ENCODE measurements around the gene PSRC1. TPM values are rescaled to one million over a fixed set of nuclear protein-coding genes. Genes with fewer than 3 reads are reported as not detected.

PSRC1 gene
- total RNA-seq, 2 experiments from 2014 or later, result 7.3 to 7.5 TPM

DNA sequence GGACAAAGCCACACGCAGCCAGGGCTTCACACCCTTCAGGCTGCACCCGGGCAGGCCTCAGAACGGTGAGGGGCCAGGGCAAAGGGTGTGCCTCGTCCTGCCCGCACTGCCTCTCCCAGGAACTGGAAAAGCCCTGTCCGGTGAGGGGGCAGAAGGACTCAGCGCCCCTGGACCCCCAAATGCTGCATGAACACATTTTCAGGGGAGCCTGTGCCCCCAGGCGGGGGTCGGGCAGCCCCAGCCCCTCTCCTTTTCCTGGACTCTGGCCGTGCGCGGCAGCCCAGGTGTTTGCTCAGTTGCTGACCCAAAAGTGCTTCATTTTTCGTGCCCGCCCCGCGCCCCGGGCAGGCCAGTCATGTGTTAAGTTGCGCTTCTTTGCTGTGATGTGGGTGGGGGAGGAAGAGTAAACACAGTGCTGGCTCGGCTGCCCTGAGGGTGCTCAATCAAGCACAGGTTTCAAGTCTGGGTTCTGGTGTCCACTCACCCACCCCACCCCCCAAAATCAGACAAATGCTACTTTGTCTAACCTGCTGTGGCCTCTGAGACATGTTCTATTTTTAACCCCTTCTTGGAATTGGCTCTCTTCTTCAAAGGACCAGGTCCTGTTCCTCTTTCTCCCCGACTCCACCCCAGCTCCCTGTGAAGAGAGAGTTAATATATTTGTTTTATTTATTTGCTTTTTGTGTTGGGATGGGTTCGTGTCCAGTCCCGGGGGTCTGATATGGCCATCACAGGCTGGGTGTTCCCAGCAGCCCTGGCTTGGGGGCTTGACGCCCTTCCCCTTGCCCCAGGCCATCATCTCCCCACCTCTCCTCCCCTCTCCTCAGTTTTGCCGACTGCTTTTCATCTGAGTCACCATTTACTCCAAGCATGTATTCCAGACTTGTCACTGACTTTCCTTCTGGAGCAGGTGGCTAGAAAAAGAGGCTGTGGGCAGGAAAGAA, 8.1 kb downstream of the PSRC1 start:
- CTCF ChIA-PET, result interaction anchor here (0.6 to 4.7 kb wide), 2 partner anchors 258 kb away, joined by 3 to 21 read pairs; no protein-coding TSS in a partner anchor
- POLR2A ChIA-PET, result no interaction called here

DNA sequence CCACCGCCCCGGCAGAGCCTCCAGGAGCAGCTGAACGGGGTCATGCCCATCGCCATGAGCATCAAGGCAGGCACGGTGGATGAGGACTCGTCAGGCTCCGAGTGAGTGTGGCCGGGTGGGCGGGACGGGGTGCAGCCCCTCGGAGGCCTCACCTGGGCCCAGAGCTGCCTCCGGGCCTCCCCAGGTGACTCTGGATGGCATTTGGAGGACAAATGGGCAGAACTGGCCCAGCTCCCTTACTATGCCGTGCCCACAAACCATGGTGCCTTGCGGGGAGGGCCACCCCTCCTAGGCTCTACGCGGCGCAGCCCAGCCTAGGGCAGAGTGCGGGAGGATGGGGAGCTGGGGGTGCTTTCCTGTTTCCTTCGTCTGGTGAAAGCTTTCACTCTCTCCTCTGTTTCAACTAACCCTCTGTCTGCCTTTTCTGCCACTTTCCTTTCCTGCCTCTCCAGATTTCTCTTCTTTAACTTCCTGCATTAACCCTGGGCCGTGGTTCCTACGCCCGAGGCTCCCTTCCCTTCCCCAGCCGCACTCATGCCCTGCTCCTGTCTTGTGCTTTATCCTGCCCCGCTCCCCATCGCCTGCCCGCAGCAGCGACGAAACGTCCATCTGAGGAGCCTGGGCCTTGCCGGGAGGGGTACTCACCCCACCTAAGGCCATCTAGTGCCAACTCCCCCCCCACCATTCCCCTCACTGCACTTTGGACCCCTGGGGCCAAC, 9.2 kb downstream of the PSRC1 start:
- CTCF ChIA-PET, result interaction anchor here (0.9 kb wide), 1 partner anchor 112 kb away, joined by 4 read pairs; no protein-coding TSS in a partner anchor
- POLR2A ChIA-PET, result no interaction called here

DNA sequence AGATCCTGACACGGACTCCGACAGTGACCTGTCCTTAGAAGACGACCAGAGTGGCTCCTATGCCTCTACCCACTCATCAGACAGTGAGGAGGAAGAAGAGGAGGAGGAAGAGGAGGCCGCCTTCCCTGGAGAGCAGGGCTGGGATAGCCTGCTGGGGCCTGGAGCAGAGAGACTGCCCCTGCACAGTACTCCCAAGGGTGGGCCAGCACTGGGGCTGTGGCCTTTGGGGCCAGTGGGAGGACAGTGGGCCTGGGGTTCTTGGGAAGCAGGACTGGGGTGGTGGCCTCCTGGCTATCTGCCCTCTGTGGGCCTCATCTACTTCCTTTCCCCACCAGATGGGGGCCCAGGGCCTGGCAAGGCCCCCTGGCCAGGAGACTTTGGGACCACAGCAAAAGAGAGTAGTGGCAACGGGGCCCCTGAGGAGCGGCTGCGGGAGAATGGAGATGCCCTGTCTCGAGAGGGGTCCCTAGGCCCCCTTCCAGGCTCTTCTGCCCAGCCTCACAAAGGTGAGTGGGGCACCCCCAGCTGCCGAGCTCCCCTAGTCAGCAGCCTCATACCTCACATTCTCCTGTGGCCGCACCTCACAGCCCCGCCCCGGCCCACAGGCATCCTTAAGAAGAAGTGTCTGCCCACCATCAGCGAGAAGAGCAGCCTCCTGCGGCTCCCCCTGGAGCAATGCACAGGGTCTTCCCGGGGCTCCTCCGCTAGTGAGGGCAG, 10.0 kb downstream of the PSRC1 start:
- ChIA-PET POLR2A (no interaction called here), CTCF (interaction anchor here (0.9 kb wide), 1 partner anchor 111 kb away, joined by 4 read pairs; no protein-coding TSS in a partner anchor)

DNA sequence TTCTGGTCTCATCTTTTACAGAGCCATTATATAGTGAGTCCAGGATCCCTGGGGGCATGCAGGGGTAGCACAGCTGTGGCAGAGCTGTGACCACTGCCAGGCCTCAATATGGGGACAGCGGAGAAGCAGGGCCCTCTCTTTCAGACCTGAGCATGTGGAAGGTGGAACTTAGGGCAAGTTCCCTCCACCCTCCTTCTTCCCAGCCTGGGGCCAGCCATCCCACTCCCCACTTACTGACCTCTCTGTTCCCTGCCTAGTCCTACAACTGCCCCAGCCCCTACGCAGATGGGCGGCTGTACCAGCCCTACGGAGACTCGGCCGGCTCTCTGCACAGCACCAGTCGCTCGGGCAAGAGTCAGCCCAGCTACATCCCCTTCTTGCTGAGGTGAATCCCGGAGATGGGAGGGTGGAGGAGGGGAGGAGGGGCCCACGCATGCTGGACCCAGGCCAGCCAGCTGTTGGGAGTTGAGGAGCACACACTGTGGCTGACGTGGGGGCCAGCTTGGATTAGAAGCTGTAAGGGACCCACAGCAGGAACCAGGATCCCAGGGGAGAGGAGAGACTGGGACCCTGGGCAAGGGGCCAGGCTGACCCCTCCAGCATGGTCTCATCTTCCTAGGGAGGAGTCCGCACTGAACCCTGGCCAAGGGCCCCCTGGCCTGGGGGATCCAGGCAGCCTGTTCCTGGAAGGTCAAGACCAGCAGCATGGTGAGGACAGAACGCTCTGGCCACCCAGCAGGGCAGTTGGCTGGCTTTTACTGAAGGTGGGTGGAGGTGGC, 10.7 kb downstream of the PSRC1 start:
- ChIA-PET POLR2A (no interaction called here), CTCF (no interaction called here)

DNA sequence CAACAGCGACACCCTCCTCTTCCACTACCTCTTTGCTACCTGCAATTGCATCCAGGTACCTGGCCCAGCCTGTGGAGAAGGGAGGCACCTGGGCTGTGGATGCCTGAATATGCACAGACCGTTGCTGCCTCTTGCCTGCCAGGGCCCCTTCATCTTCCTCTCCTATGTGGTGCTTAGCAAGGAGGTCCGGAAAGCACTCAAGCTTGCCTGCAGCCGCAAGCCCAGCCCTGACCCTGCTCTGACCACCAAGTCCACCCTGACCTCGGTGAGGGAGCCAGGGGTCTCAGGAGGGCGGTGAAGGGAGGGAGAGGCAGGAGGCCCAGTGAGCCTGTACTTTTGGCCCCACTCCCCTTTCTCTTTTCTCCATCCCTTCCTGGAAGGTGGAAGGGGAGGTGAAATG, 11.5 kb downstream of the PSRC1 start:
- ChIA-PET CTCF (no interaction called here), POLR2A (no interaction called here)

DNA sequence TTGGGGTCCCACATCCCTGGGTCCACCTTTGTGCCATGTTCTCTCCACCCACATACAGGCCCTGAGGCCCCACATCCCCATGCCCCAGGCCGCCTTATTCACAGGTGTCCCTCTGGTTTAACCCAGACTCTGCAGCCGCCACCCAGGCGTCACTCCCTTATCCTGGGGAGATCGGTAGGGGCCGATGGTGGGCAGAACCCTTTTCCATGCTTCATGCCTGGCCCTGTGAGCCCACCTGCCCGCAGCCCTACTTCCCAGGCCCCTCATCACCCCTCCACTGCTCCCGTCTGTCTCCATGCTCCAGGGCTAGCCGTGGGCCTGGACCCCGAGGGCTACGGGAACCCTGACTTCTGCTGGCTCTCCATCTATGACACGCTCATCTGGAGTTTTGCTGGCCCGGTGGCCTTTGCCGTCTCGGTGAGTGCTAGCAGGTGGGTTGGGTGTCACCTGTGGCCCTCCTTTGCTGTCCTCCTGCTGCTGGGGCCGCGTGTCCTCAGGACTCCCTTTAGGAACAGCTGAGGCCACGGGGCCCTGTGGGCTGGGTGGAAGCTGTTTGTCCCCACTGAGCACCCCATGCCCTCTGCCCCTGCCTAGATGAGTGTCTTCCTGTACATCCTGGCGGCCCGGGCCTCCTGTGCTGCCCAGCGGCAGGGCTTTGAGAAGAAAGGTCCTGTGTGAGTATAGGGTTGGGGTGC, 12.2 kb downstream of the PSRC1 start:
- ChIA-PET CTCF (no interaction called here), POLR2A (no interaction called here)

DNA sequence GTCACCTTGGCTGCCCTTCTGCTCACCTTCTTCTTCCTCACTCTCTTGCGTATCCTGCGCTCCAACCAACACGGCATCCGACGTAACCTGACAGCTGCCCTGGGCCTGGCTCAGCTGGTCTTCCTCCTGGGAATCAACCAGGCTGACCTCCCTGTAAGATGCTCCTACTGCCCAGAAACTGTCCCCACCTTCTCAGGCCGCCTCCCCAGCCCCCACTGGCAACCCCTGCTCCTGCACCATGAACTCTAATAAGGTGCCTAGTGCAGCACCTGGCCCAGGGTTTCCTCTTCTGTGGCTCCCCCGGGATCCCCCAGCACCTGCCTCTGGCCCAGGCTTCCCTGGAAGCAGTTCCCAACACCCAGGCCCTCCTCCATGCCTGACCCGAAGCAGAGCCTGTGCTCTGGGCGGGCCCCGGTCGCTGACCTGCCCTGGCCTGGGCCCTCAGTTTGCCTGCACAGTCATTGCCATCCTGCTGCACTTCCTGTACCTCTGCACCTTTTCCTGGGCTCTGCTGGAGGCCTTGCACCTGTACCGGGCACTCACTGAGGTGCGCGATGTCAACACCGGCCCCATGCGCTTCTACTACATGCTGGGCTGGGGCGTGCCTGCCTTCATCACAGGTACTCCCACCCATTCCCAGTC, 12.8 kb downstream of the PSRC1 start:
- ChIA-PET CTCF (no interaction called here), POLR2A (no interaction called here)

DNA sequence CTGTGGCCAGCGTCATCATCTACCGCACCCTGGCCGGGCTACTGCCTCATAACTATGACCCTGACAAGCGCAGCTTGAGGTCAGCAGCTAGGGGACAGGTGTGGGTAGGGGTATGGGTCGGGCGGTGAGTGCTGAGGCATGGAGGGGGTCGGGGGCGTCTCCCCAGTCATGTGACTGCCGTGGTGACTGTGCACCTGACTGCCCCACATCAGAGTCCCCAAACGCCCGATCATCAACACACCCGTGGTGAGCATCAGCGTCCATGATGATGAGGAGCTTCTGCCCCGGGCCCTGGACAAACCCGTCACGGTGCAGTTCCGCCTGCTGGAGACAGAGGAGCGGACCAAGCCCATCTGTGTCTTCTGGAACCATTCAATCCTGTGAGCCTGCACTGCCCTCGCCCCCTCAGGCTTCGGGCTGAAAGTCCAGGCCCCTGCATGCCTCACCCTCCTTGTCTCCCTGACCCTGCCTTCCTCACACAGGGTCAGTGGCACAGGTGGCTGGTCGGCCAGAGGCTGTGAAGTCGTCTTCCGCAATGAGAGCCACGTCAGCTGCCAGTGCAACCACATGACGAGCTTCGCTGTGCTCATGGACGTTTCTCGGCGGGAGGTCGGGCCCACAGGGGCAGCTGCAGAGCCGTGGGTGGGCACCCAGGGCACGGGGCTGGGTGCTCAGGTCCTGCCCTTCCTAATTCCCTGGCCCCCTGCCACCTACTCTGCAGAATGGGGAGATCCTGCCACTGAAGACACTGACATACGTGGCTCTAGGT, 13.5 kb downstream of the PSRC1 start:
- CTCF ChIA-PET, result interaction anchor here (2.0 kb wide), 1 partner anchor 263 kb away, joined by 5 read pairs; no protein-coding TSS in a partner anchor
- POLR2A ChIA-PET, result no interaction called here

DNA sequence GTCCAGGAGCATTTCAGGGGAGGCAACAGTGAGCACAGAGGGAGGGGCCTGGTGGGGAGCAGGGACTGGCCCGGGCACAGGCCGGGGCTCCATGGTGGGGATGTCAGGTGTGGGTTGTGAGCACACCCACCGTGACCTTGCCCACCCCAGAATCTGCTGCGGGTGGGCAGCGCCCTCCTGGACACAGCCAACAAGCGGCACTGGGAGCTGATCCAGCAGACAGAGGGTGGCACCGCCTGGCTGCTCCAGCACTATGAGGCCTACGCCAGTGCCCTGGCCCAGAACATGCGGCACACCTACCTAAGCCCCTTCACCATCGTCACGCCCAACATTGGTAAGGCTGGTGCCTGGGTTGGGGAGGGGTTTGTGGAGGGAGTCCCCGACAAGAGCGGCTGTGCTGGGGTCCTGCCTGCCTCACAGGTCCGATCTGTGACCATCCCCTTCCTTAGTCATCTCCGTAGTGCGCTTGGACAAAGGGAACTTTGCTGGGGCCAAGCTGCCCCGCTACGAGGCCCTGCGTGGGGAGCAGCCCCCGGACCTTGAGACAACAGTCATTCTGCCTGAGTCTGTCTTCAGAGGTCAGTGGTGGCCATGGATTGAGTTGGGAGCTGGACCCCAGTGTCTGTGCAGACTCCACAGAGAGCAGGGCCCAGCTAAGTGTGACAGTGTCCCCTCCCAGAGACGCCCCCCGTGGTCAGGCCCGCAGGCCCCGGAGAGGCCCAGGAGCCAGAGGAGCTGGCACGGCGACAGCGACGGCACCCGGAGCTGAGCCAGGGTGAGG, 14.3 kb downstream of the PSRC1 start:
- POLR2A ChIA-PET, result no interaction called here
- CTCF ChIA-PET, result interaction anchor here (2.0 to 6.4 kb wide), 2 partner anchors 10 to 264 kb away, joined by 5 to 24 read pairs; no protein-coding TSS in a partner anchor

DNA sequence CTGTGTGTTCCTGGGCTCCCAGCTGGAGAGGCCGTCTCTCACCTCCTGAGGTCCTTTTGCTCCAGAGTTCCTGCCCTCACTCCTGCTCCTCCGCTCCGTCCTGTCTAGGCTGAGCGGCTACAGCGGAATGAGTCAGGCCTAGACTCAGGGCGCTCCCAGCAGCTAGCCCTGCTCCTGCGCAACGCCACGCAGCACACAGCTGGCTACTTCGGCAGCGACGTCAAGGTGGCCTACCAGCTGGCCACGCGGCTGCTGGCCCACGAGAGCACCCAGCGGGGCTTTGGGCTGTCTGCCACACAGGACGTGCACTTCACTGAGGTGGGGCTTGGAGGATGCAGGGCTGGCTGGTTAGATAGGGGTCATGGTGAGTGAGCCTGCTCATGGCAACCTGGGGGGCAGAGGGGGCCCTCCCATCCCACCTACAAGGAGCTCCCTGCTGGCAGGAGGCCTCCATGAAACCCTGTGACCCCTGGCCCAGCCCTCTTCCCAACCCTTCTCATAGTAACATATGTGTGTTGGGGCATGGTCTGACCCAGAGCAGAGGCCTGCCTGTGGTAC, 15.1 kb downstream of the PSRC1 start:
- POLR2A ChIA-PET, result no interaction called here
- CTCF ChIA-PET, result interaction anchor here (2.0 to 6.4 kb wide), 2 partner anchors 11 to 265 kb away, joined by 5 to 24 read pairs; no protein-coding TSS in a partner anchor

DNA sequence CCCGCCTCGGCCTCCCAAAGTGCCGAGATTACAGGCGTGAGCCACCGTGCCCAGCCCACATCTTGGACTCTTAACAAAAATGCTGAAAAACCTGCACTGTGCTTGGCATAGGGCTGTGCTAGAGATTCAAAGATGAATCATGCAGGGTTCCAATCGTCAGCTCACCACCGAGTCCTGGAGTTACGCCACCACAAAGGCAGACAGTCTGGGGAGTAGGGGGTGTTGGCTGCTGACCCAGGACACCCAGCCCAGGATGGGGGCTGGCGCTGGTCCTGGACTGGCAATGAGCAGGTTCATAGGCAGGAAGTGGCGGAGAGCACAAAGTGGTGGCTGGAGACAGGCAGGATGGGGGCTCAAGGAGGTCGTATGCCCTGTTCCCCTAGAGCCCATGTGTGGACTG, 16.0 kb downstream of the PSRC1 start:
- CTCF ChIA-PET, result interaction anchor here (0.7 to 6.4 kb wide), 3 partner anchors 11 to 134 kb away, joined by 3 to 24 read pairs (median 4); no protein-coding TSS in a partner anchor
- POLR2A ChIA-PET, result no interaction called here

DNA sequence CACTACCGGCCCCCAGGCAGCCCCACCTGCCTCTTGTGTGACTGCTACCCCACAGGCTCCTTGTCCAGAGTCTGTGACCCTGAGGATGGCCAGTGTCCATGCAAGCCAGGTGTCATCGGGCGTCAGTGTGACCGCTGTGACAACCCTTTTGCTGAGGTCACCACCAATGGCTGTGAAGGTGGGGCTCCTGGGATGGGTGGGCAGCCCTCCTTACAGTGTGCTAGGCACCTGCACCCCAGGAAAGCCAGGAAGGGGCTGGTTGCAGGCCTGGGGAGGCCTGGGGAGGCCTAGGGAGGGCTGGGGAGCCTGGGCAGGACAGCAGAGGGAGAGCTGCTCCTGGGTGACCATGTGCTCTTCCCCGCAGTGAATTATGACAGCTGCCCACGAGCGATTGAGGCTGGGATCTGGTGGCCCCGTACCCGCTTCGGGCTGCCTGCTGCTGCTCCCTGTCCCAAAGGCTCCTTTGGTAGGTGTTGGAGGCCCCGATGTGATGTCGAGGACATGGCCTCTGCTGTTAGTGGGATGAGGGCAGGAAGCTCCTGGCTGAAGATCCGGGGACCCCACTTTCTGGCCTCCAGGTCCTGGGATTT, 17.1 kb downstream of the PSRC1 start:
- POLR2A ChIA-PET, result no interaction called here
- CTCF ChIA-PET, result interaction anchor here (1.3 to 6.4 kb wide), 4 partner anchors 13 to 267 kb away, joined by 4 to 24 read pairs (median 14); partner anchors contain the start of gene SORT1

DNA sequence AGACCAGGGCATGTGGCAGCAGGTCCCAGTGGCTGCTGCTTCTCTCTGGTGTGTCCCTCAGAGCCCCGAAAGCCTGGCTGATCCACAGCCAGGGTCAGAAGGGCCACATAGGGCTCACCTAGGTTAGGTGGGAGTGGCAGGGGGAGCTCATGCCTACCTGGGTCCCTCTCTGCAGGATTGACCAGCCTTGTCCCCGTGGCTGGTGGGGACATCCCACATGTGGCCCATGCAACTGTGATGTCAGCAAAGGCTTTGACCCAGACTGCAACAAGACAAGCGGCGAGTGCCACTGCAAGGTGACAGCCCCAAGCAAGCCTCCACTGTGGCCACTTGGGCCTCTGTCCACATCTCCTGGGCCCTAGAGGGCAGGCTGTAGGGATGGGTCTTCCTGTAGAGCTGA, 17.9 kb downstream of the PSRC1 start:
- CTCF ChIA-PET, result interaction anchor here (2.1 to 6.4 kb wide), 3 partner anchors 13 to 268 kb away, joined by 14 to 24 read pairs (median 14); partner anchors contain the start of gene SORT1
- POLR2A ChIA-PET, result no interaction called here

DNA sequence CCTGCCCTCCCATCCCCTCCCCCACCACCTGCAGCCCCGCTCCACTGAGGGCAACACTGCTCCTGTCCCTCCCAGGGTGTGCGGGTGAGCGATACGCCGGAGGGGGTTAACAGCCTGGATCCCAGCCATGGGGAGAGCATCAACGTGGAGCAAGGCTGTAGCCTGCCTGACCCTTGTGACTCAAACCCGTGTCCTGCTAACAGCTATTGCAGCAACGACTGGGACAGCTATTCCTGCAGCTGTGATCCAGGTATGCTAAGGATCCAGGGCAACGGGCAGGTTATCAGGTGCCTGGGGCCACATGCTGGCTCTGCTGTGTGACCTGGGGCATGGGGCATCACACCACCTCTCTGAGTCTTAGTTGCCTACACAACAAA, 18.6 kb downstream of the PSRC1 start:
- CTCF ChIA-PET, result interaction anchor here (0.7 to 6.4 kb wide), 4 partner anchors 14 to 268 kb away, joined by 3 to 24 read pairs (median 14); partner anchors contain the start of gene SORT1
- POLR2A ChIA-PET, result no interaction called here

DNA sequence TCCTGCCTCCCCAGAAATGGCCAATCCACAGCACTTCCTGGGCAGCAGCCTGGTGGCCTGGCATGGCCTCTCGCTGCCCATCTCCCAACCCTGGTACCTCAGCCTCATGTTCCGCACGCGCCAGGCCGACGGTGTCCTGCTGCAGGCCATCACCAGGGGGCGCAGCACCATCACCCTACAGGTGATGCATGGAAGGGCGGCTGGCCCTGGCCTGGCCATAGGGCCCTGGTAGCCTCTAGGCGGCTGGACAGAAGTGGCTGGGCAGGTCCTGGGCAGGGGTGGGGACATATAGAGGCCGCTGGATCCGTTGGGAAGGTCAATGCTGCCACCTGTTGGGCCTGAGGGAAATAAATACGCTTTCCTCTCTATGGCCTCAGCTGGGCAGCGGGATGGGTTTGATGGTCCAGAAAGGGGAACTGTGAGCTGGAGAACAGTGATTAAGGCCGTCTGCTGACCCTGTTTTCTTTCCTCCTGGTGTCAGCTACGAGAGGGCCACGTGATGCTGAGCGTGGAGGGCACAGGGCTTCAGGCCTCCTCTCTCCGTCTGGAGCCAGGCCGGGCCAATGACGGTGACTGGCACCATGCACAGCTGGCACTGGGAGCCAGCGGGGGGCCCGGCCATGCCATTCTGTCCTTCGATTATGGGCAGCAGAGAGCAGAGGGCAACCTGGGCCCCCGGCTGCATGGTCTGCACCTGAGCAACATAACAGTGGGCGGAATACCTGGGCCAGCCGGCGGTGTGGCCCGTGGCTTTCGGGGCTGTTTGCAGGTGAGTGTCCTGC, 19.2 kb downstream of the PSRC1 start:
- CTCF ChIA-PET, result interaction anchor here (0.7 to 6.4 kb wide), 4 partner anchors 15 to 269 kb away, joined by 3 to 24 read pairs (median 14); partner anchors contain the start of gene SORT1
- POLR2A ChIA-PET, result no interaction called here
